Measurements from ENCODE around the gene NMB. TPM values are rescaled to one million over a fixed set of nuclear protein-coding genes. Genes with fewer than 3 reads are reported as not detected.

Gene NMB
- polyA plus RNA-seq, 1 experiment, result 4.3 TPM

GRCh38 chr15:84611631-84612030 is 46.4 kb downstream of the NMB start:
- peaks cover 4% of the 10 kb centered on the region for H3K36me3 ChIP-seq (ENCODE audit: control insufficient read depth, insufficient read depth, low read length)
- H3K4me3 ChIP-seq (ENCODE audit: low read depth, low read length), result no peak overlapping the region
- CTCF ChIA-PET, result no interaction called here
- no peaks in the 10 kb centered on the region for H3K27me3 ChIP-seq (ENCODE audit: control insufficient read depth, insufficient read depth, low read length)
- no peak for TF ChIP-seq CTCF (IDR thresholded peaks at IDR 0.05; ENCODE audit: insufficient read depth, low read depth, low read length)
- no peak for DNase-seq (ENCODE audit: low read depth)
- POLR2A ChIA-PET, result no interaction called here

- no peak for DNase-seq (ENCODE audit: low read depth)
- Histone ChIP-seq H3K27me3 (ENCODE audit: control insufficient read depth, insufficient read depth, low read length) (no peaks in the 10 kb centered on the region), H3K36me3 (ENCODE audit: control insufficient read depth, insufficient read depth, low read length) (peaks cover 7% of the 10 kb centered on the region), H3K4me3 (ENCODE audit: low read depth, low read length) (no peak overlapping the region)
- ChIA-PET CTCF (interaction anchor here (1.0 to 1.9 kb wide), 3 partner anchors 9 to 49 kb away, joined by 3 to 7 read pairs (median 3); no protein-coding TSS in a partner anchor), POLR2A (no interaction called here)
- TF ChIP-seq CTCF (IDR thresholded peaks at IDR 0.05; ENCODE audit: insufficient read depth, low read depth, low read length), result no peak
Observed at GRCh38 chr15:84609818-84610525, 48.0 kb downstream of the NMB start.

- Histone ChIP-seq H3K27me3 (ENCODE audit: control insufficient read depth, insufficient read depth, low read length) (no peaks in the 10 kb centered on the region), H3K4me3 (ENCODE audit: low read depth, low read length) (no peak overlapping the region), H3K36me3 (ENCODE audit: control insufficient read depth, insufficient read depth, low read length) (peaks cover 10% of the 10 kb centered on the region)
- POLR2A ChIA-PET, result no interaction called here
- CTCF ChIA-PET, result interaction anchor here (1.0 to 1.9 kb wide), 4 partner anchors 8 to 50 kb away, joined by 3 to 7 read pairs (median 3); no protein-coding TSS in a partner anchor
- no peak for TF ChIP-seq CTCF (IDR thresholded peaks at IDR 0.05; ENCODE audit: insufficient read depth, low read depth, low read length)
- DNase-seq (ENCODE audit: low read depth), result no peak
Observed at GRCh38 chr15:84608707-84609284, 49.2 kb downstream of the NMB start.

GRCh38 chr15:84606653-84607120 is 51.3 kb downstream of the NMB start:
- ChIA-PET POLR2A (no interaction called here), CTCF (no interaction called here)
- Histone ChIP-seq H3K27me3 (ENCODE audit: control insufficient read depth, insufficient read depth, low read length) (no peaks in the 10 kb centered on the region), H3K36me3 (ENCODE audit: control insufficient read depth, insufficient read depth, low read length) (peaks cover 10% of the 10 kb centered on the region), H3K4me3 (ENCODE audit: low read depth, low read length) (no peak overlapping the region)
- no peak for TF ChIP-seq CTCF (IDR thresholded peaks at IDR 0.05; ENCODE audit: insufficient read depth, low read depth, low read length)
- no peak for DNase-seq (ENCODE audit: low read depth)

GRCh38 chr15:84605554-84605882 is 52.5 kb downstream of the NMB start:
- TF ChIP-seq CTCF (IDR thresholded peaks at IDR 0.05; ENCODE audit: insufficient read depth, low read depth, low read length), result no peak
- Histone ChIP-seq H3K27me3 (ENCODE audit: control insufficient read depth, insufficient read depth, low read length) (no peaks in the 10 kb centered on the region), H3K36me3 (ENCODE audit: control insufficient read depth, insufficient read depth, low read length) (peaks cover 10% of the 10 kb centered on the region), H3K4me3 (ENCODE audit: low read depth, low read length) (no peak overlapping the region)
- CTCF ChIA-PET, result interaction anchor here (3.4 kb wide), 1 partner anchor 18 kb away, joined by 10 read pairs; no protein-coding TSS in a partner anchor
- DNase-seq (ENCODE audit: low read depth), result no peak
- POLR2A ChIA-PET, result no interaction called here

Other genes with a start within 250 kb of the NMB start
- 5.9 and 6.3 TPM in 2 replicates for gene ZSCAN2, start 57.2 kb downstream of the NMB start, polyA plus RNA-seq (2011; rRNA removed)
- gene WDR73, start 3.9 kb downstream of the NMB start, polyA plus RNA-seq (2011; rRNA removed), result 19.7 and 21.1 TPM in 2 replicates
- gene SEC11A, start 57.9 kb upstream of the NMB start, polyA plus RNA-seq (2011; rRNA removed), result 90.7 and 244 TPM in 2 replicates
- gene ZNF592, start 90.4 kb upstream of the NMB start, polyA plus RNA-seq (2011; rRNA removed), result 6.9 and 11.0 TPM in 2 replicates
- gene ALPK3, start 159.2 kb upstream of the NMB start, polyA plus RNA-seq (2011; rRNA removed), result 0.02 and 0.06 TPM in 2 replicates
- gene SLC28A1, start 226.5 kb upstream of the NMB start, polyA plus RNA-seq (2011; rRNA removed), result 0.05 TPM in 1 of 2 replicates, not detected in the other